ENCODE data around the gene CHP1. TPM values are rescaled to one million over a fixed set of nuclear protein-coding genes. Genes with fewer than 3 reads are reported as not detected.
A peak's percentile ranks its signal among the peaks of the same experiment; 100 is the strongest.
"Not testable (repeated sequence)": the region's sequence is repeated elsewhere in the genome, so short reads cannot be mapped to it uniquely, and the experiment has no call there.

Gene CHP1
- total RNA-seq, 1 donor from 2014 or later = 89.3 TPM

GRCh38 chr15:41238100-41238499 lies 7.0 kb downstream of the CHP1 start:
- Mint-ChIP-seq H3K4me3 (ENCODE audit: low read depth) (no peak overlapping the region), H3K27me3 (no peaks in the 10 kb centered on the region)

GRCh38 chr15:41241221-41241964 lies 10.3 kb downstream of the CHP1 start:
- Mint-ChIP-seq H3K27me3 (no peaks in the 10 kb centered on the region), H3K4me3 (ENCODE audit: low read depth) (no peak overlapping the region), H3K9me3 (ENCODE audit: low read depth) (no peaks in the 10 kb centered on the region), H3K36me3 (ENCODE audit: insufficient read depth) (peaks cover 8% of the 10 kb centered on the region), H3K4me1 (ENCODE audit: low read depth) (peaks cover 15% of the 10 kb centered on the region), H3K27ac (peak overlapping the region; percentile 82)
- no peak for TF ChIP-seq CTCF (IDR thresholded peaks at IDR 0.05; ENCODE audit: unreplicated experiment)
- DNase-seq (ENCODE audit: low spot score, unreplicated experiment) = no peak

More at GRCh38 chr15:41238100-41238499, 7.0 kb downstream of the CHP1 start:
- no peaks in the 10 kb centered on the region for H3K9me3 Mint-ChIP-seq (ENCODE audit: low read depth)
- peaks cover 19% of the 10 kb centered on the region for H3K4me1 Mint-ChIP-seq (ENCODE audit: low read depth)
- DNase-seq (ENCODE audit: low spot score, unreplicated experiment) = no peak
- no peak for TF ChIP-seq CTCF (IDR thresholded peaks at IDR 0.05; ENCODE audit: unreplicated experiment)
- no peaks in the 10 kb centered on the region for H3K36me3 Mint-ChIP-seq (ENCODE audit: insufficient read depth)
- H3K27ac Mint-ChIP-seq = peak overlapping the region; percentile 18

- not testable (repeated sequence) for H3K4me3 Mint-ChIP-seq (ENCODE audit: low read depth); H3K27me3 Mint-ChIP-seq; H3K9me3 Mint-ChIP-seq (ENCODE audit: low read depth); H3K27ac Mint-ChIP-seq; DNase-seq (ENCODE audit: low spot score, unreplicated experiment); H3K4me1 Mint-ChIP-seq (ENCODE audit: low read depth)
- H3K36me3 Mint-ChIP-seq (ENCODE audit: insufficient read depth) = peaks cover 14% of the 10 kb centered on the region
These were observed 19.7 kb downstream of the CHP1 start for GRCh38 chr15:41250745-41251144.

- no peak overlapping the region for H3K27ac Mint-ChIP-seq
- H3K36me3 Mint-ChIP-seq (ENCODE audit: insufficient read depth) = peaks cover 14% of the 10 kb centered on the region
- no peak for TF ChIP-seq CTCF (IDR thresholded peaks at IDR 0.05; ENCODE audit: unreplicated experiment)
- DNase-seq (ENCODE audit: low spot score, unreplicated experiment) = no peak
- H3K4me1 Mint-ChIP-seq (ENCODE audit: low read depth) = peaks cover 8% of the 10 kb centered on the region
- no peak overlapping the region for H3K4me3 Mint-ChIP-seq (ENCODE audit: low read depth)
- H3K9me3 Mint-ChIP-seq (ENCODE audit: low read depth) = no peaks in the 10 kb centered on the region
- H3K27me3 Mint-ChIP-seq = no peaks in the 10 kb centered on the region
These were observed 20.3 kb downstream of the CHP1 start for GRCh38 chr15:41251411-41251810.

GRCh38 chr15:41254560-41254959 lies 23.5 kb downstream of the CHP1 start:
- Mint-ChIP-seq H3K9me3 (ENCODE audit: low read depth) (no peaks in the 10 kb centered on the region), H3K27ac (peak overlapping the region; percentile 19)

More at GRCh38 chr15:41254560-41254959, 23.5 kb downstream of the CHP1 start:
- no peak for TF ChIP-seq CTCF (IDR thresholded peaks at IDR 0.05; ENCODE audit: unreplicated experiment)
- Mint-ChIP-seq H3K4me3 (ENCODE audit: low read depth) (no peak overlapping the region), H3K36me3 (ENCODE audit: insufficient read depth) (peaks cover 14% of the 10 kb centered on the region), H3K27me3 (no peaks in the 10 kb centered on the region), H3K4me1 (ENCODE audit: low read depth) (peaks cover 35% of the 10 kb centered on the region)
- DNase-seq (ENCODE audit: low spot score, unreplicated experiment) = no peak

Measured in progenitor cell of endocrine pancreas (in vitro differentiated cells).